Left lung (tissue), 10 donors: ENCODE results near the gene TBC1D14. TPM values are rescaled to one million over a fixed set of nuclear protein-coding genes. Genes with fewer than 3 reads are reported as not detected.

Experiments
- ATAC-seq: fragments of 200-7000 bp; cut with Tn5 transposase; one replicate; pipeline ENCODE4 v1.9.1; 2020; ENCODE audit warnings: moderate library complexity
- DNase-seq, 4 donors: peaks; one replicate each; pipeline ENCODE4 v3.0.0-alpha.2; 2013 to 2020
- H3K27ac ChIP-seq, 2 donors: fragments of 200-600 bp; sonication (generic) in 1 of 2; one replicate each; pipeline versions ENCODE4 v1.5.0 to v1.8.0; 2020 to 2021
- H3K27me3 ChIP-seq, 2 donors: fragments of 200-600 bp; sonication (generic) in 1 of 2; one replicate each; pipeline versions ENCODE4 v1.5.0 to v1.8.0; 2020 to 2021
- H3K36me3 ChIP-seq, 2 donors: fragments of 200-600 bp; sonication (generic) in 1 of 2; one replicate each; pipeline versions ENCODE4 v1.5.0 to v1.8.0; 2020 to 2021
- H3K4me1 ChIP-seq, 2 donors: fragments of 200-600 bp; one replicate each; pipeline ENCODE4 v1.8.0; 2021
- H3K4me3 ChIP-seq, 2 donors: fragments of 200-600 bp; sonication (generic) in 1 of 2; one replicate each; pipeline versions ENCODE4 v1.5.0 to v1.8.0; 2020 to 2021; ENCODE audit warnings: mild to moderate bottlenecking in 1 of 2
- H3K9me3 ChIP-seq, 2 donors: fragments of 200-600 bp; sonication (generic) in 1 of 2; one replicate each; pipeline versions ENCODE4 v1.5.0 to v1.8.0; 2020 to 2021
- CTCF ChIP-seq, 2 donors: fragments of 200-600 bp; sonication (generic) in 1 of 2; IDR thresholded peaks; one replicate each; pipeline versions ENCODE4 v1.5.0 to v1.8.0; 2021; ENCODE audit warnings: antibody characterized with exemption in 2 of 2
- intact Hi-C, 2 donors: fragments of 100-400 bp; cut with DNase I; formaldehyde crosslinking; loops; one replicate each; pipeline versions ENCODE4 v1.11.2 to v1.14.2; 2022
- polyA plus RNA-seq, 6 donors: library from polyadenylated mRNA; unstranded; fragments of 120-200 nt; gene quantifications; one replicate each; pipeline ENCODE4 v1.2.1, GENCODE V29; 2013; ENCODE audit not compliant: insufficient read length in 6 of 6
- total RNA-seq, 2 donors: library from RNA; stranded (reverse); fragmentation: NEBNext Ultra II Directional; extraction: Animal tissue kit (Norgen Biotek cat#: 25700); gene quantifications; one replicate each; pipeline ENCODE4 v1.2.1, GENCODE V29; 2021
- donor health status: DM: no; HTN: yes; CAD: no.
- donor health status: DM: no; HTN: no; CAD: no.

Gene TBC1D14
- total and polyA plus RNA-seq, 8 donors: 39.2 to 73.4 (median 45.1) TPM

- Histone ChIP-seq H3K27me3 (no peaks in the 10 kb centered on the region), H3K9me3 (no peaks in the 10 kb centered on the region), H3K27ac (peak overlapping the region in 1 of 2 donors; percentile 96), H3K36me3 (peaks cover 0 to 23% of the 10 kb centered on the region in 2 donors), H3K4me3 (no peak overlapping the region), H3K4me1 (peaks cover 17 to 96% of the 10 kb centered on the region in 2 donors)
- no peak for TF ChIP-seq CTCF (IDR thresholded peaks at IDR 0.05)
- intact Hi-C loops: no loop called here
- ATAC-seq (no peak), DNase-seq (no peak)
These were observed 14.7 kb downstream of the TBC1D14 start for GRCh38 chr4:6924361-6924779.

- Histone ChIP-seq H3K4me3 (no peak overlapping the region), H3K27me3 (no peaks in the 10 kb centered on the region), H3K9me3 (no peaks in the 10 kb centered on the region), H3K27ac (peak overlapping the region; percentile 39 to 96), H3K36me3 (peaks cover 0 to 23% of the 10 kb centered on the region in 2 donors), H3K4me1 (peaks cover 17 to 98% of the 10 kb centered on the region in 2 donors)
- peak in 2 of 4 donors; percentile 65 to 78 for DNase-seq
- peak; percentile 22 for ATAC-seq
- intact Hi-C loops: no loop called here
- TF ChIP-seq CTCF (IDR thresholded peaks at IDR 0.05): no peak
These were observed 15.8 kb downstream of the TBC1D14 start for GRCh38 chr4:6925357-6925836.

GRCh38 chr4:6926081-6926480 lies 16.5 kb downstream of the TBC1D14 start:
- Histone ChIP-seq H3K4me1 (peaks cover 17 to 96% of the 10 kb centered on the region in 2 donors), H3K9me3 (no peaks in the 10 kb centered on the region), H3K27ac (peak overlapping the region; percentile 57 to 96), H3K27me3 (no peaks in the 10 kb centered on the region), H3K36me3 (peaks cover 0 to 23% of the 10 kb centered on the region in 2 donors), H3K4me3 (no peak overlapping the region)
- intact Hi-C loops: no loop called here
- no peak for DNase-seq
- peak; percentile 37 for ATAC-seq
- no peak for TF ChIP-seq CTCF (IDR thresholded peaks at IDR 0.05)

- Histone ChIP-seq H3K9me3 (no peaks in the 10 kb centered on the region), H3K27ac (peak overlapping the region; percentile 57 to 96), H3K36me3 (peaks cover 0 to 29% of the 10 kb centered on the region in 2 donors), H3K4me3 (peak overlapping the region in 1 of 2 donors; percentile 9), H3K4me1 (peaks cover 17 to 94% of the 10 kb centered on the region in 2 donors), H3K27me3 (no peaks in the 10 kb centered on the region)
- TF ChIP-seq CTCF (IDR thresholded peaks at IDR 0.05): no peak
- ATAC-seq (peak; percentile 88), DNase-seq (peak in 2 of 4 donors; percentile 83 to 90)
- intact Hi-C loops: no loop called here
These were observed 17.3 kb downstream of the TBC1D14 start for GRCh38 chr4:6926681-6927478.

- DNase-seq (no peak), ATAC-seq (peak; percentile 7)
- no peaks in the 10 kb centered on the region for H3K27me3 ChIP-seq
- H3K36me3 ChIP-seq: peaks cover 0 to 28% of the 10 kb centered on the region in 2 donors
- no peak overlapping the region for H3K4me3 ChIP-seq
- intact Hi-C loops: no loop called here
- H3K4me1 ChIP-seq: peaks cover 17 to 88% of the 10 kb centered on the region in 2 donors
- H3K27ac ChIP-seq: peak overlapping the region in 1 of 2 donors; percentile 96
- no peaks in the 10 kb centered on the region for H3K9me3 ChIP-seq
- TF ChIP-seq CTCF (IDR thresholded peaks at IDR 0.05): no peak
These were observed 18.5 kb downstream of the TBC1D14 start for GRCh38 chr4:6928081-6928480.
